ENCODE data around the gene MACO1.
"Not testable (repeated sequence)": the region's sequence is repeated elsewhere in the genome, so short reads cannot be mapped to it uniquely, and the experiment has no call there.

Gene MACO1, protein sequence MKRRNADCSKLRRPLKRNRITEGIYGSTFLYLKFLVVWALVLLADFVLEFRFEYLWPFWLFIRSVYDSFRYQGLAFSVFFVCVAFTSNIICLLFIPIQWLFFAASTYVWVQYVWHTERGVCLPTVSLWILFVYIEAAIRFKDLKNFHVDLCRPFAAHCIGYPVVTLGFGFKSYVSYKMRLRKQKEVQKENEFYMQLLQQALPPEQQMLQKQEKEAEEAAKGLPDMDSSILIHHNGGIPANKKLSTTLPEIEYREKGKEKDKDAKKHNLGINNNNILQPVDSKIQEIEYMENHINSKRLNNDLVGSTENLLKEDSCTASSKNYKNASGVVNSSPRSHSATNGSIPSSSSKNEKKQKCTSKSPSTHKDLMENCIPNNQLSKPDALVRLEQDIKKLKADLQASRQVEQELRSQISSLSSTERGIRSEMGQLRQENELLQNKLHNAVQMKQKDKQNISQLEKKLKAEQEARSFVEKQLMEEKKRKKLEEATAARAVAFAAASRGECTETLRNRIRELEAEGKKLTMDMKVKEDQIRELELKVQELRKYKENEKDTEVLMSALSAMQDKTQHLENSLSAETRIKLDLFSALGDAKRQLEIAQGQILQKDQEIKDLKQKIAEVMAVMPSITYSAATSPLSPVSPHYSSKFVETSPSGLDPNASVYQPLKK

DNA sequence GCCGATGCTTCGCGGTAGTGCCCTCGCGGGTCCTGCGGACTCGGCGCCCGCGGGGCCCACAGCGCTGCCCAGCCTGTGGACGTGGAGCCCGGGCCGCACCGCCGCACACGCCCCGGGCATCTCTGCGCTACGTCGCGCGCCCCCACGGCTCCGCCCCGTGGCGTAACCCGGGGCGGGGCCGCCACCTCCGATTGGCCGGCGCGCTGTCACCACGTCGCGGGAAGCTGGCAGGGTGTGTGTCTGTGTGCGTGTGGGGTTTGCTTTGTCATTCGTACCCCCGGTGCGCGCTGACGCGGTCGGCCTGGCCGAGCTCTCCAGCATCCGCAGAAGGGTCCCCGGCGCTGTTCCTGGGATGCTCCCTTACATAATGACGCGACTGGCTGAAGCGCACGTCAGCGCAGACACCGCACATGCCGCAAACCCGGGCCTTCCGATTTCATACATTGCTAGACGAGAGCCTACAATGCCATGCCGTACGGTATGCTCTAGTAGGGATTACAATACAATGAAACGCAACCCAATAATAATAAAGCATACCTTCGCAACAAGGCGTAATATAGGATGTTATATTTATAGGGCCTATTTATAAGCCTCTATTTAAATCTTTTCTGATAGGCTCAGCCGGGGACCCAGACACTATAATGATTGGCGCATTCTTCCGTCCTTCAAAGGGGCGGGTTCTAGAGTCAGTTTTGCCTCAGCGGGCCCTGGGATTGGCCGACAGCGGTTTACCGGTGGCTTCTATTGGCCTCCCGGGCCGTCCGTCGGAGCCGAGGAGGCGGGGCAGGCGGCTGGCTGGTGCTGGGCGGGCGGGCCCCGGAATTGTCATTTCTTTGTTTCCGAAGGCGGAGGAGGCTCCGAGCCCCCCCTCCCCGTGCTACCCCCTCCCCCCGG is at the start of gene MACO1:
Gene MACO1, plus strand, starts transcription at position 825 of the 894 bp plus-strand sequence. CDS start 202 bp downstream, outside the sequence.
- peak; percentile 67 for DNase-seq (ENCODE audit: low read depth)

DNA sequence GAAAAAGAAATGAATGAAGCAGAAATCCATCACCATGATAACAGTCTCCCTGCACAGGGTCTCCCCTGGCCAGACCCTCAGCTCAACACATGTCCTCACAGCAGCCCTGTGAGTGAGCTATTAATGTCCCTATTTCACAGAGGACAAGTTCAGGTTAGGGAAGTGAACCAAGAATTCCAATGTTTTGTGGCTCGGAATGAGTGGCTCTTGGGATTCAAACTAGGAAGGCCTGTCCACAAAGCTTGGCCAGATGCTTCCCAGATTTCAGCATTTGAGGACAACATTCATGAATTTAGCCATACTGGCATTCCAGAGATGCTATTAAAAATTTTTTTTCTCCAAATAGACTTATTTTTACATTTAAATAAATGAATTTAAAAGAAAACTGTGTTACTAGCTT is 48.2 kb upstream of the MACO1 start:
- not testable (repeated sequence) for DNase-seq (ENCODE audit: low read depth)

DNA sequence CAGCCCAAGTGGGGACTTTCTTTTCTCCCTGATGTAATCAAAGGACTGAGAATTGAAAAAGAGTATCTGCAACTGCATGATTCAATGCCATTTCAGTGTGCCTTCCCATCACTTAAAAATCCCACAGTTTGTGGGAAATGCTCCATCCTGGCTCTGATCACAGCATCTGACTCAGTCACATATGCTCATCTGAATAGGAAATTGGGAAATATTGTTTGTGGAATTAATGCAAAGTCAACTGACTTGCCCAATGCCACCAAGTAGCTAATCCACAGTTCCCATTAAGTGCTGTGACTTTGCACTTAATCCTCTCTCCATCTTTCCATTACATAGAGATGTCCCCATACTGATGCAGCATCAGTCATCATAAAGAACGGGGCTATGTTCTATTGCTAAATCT is 47.6 kb upstream of the MACO1 start:
- DNase-seq (ENCODE audit: low read depth) = not testable (repeated sequence)

DNA sequence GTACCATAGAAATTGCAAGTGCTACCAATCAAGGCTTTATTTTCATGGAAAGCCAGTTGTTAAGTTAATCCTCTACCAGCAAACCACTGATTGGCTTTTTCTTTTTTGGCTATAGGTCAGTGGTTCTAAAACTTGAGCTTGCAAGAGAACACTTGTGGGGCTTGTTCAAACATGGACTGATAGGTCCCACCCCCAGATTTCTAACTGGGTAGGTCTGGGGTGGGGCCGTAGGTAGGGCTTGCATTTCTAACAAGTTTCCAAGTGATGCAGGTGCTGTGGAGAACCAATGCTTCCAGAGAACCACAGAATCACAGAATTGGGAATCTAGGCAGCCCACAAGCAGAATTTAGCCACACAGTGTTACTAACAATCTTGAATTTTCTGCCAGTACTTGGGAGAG is 46.8 kb upstream of the MACO1 start:
- DNase-seq (ENCODE audit: low read depth) = not testable (repeated sequence)

DNA sequence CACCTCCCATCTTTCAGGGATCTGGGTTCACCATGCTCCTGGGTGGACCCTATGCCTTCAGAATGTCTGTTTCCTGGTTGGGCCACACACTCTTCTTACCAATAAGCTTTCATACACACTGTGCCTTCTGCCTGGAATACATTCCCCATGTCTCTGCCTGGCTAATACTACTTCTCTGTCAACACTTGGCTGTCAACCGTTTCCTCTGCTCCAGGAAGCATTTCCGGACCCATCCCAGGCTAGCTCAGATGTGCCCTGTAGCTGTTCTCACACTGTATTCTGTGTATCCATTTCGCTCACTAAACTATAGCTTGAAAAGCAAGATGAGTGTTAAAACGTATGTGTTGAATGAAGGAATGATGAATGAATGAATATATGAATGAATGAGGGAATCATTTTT is 43.6 kb upstream of the MACO1 start:
- not testable (repeated sequence) for DNase-seq (ENCODE audit: low read depth)

DNA sequence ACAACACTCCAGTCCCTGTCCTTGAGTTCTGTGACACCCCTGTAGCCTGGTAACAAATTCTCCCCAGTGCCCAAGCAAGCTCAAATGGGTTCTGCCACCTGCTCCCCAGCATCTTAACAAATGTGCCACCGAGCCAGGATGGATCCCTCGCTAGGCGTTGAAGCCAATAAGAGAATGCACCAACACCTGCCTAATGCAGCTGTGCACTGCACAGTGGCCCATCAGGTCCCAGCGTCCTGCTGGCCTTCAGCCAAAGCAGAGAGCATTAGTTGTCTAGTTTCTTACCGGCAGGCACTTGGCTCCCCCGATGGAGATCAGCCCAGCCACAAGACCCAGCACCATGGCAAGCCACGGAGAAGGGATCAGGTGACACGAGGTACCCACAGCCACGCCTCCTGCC is 42.0 kb upstream of the MACO1 start:
- not testable (repeated sequence) for DNase-seq (ENCODE audit: low read depth)

DNA sequence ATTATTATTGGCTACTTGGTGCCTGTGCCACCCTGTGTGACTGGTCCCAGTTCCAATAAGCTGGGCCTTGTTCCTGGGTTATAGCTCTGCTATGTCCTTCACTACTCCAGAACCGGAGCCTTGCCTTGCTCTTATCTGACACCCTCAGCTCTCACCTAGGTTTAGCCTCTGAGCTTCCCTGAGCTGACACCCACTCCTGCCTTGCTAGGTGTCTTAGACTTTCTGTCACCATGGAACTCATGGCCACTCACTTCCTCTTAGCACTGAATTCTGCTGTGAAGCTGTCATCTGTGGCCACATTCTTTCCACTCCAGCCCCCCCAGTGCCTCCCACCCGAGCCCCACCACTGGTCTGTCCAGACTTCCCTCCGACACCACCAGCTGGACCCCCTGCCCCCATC is 41.0 kb upstream of the MACO1 start:
- DNase-seq (ENCODE audit: low read depth) = not testable (repeated sequence)

DNA sequence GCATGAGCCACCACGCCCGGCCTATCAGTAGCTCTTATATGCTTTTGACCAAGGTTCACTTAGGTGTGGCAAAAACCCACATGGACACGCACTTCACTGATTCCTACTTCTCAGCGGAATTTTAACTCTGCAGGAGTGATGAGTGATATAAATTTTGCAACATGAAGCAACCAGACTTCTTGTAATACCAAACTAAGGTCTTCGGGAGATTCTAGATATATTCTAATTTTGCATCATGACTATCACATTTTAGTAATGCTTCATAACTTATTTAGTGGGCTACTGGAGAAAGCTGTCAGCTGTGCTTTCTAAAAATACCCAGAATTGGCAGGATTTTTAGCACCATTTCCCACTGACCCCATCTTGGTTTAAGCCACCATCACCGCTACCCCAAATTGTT is 37.9 kb upstream of the MACO1 start:
- no peak for DNase-seq (ENCODE audit: low read depth)

DNA sequence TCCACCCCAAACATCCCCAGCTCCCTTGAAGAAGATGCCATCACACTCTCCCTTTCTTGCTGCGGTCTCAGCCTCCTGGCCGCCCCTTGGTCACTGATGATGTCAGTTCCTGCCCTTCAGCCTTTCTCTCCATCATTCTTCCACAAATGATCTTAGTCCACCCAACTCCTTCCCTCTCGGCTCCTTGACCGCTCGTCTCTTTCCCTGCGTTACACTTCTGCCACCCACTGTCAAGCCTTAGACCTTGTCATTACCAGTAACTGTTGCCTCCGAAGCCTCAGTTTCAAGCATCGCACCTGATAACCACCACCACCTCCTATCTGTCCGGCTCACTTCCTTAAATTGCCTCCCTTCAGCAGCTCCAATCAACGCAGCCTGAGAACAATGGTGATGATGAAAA is 33.1 kb upstream of the MACO1 start:
- not testable (repeated sequence) for DNase-seq (ENCODE audit: low read depth)

DNA sequence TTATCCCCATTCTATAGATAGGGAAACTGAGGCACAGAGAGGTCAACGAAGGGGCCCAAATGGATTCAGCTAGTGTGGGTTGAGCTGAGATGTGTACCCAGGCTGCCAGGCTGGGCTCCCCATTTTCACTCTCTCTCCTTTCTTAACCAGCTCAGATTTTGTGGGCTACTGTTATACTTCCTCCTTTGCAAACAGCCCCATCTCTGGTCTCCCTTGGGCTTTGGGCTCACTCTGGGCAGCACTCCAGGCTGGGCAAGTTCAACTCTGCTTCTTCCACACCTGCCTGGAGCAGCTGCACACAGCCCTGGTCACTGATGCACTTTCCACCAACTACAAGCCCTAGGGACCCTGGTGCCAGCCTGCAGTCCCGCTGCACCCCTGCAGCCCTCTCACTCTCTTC is 32.6 kb upstream of the MACO1 start:
- not testable (repeated sequence) for DNase-seq (ENCODE audit: low read depth)

DNA sequence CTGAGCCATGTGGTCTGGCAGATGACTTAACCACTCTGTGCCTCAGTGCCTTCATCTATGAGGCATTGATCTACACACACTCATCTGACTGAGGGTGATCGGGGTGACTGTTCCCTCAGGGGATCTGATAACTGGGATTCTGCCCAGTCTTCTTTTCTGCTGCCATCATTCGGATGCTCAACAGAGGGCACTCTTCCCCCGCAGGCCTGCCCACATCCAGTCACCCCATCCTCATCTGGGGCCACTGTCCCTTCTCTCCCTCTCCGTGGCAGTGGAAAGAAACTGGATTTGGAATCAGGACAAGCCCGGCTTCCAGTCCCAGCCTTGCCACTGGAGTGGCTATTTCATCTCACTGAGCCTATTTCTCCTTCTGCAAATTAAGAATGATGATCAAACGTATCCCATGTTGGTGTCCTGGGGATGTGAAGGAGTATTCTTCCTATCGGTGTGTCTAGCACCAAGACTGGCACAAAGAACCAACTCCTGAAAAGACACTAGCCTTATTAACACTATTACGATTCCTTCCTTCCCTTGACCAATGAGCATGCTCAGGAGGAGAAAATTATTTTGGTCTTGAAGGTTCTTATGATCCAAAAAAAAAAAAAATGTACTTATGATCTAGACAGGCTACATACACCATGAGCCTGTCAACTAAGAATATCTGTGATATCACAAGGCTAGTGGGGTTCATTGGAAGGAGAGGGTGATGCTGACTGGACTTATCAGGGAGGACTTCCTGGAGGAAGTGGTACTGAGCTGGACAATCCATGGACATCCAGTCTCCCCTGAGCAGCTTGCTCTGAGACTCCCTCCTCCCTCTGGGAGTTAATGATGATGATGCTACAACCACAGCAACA is 27.5 kb upstream of the MACO1 start:
- not testable (repeated sequence) for DNase-seq (ENCODE audit: low read depth)

DNA sequence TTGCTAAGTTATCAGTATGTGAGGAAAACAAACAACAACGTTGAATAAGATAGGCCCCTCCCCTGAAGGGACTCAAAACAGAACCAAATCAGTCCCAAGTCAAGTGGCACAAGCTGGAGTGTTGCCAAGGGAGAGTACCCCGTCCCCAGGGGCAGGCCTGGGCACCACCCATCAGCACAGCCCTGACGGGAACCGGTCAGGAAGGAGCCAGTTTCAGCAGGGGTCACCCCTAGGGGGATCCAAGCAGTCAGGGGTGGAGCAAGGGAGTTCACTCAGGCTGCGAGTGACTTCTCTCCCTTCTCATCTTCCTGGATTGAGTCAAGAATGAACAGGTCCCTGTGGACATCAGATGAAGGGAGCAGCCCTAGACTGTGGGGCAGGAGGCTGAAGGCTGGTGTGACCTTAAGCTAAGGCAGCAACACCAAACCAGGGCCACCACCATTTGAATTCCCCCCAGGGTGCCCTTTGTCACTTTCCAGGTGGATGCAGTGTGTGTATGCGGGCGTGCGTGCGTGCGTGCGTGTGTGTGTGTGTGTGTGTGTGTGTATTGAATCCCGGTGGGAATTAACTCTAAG is 24.9 kb upstream of the MACO1 start:
- DNase-seq (ENCODE audit: low read depth) = not testable (repeated sequence)

DNA sequence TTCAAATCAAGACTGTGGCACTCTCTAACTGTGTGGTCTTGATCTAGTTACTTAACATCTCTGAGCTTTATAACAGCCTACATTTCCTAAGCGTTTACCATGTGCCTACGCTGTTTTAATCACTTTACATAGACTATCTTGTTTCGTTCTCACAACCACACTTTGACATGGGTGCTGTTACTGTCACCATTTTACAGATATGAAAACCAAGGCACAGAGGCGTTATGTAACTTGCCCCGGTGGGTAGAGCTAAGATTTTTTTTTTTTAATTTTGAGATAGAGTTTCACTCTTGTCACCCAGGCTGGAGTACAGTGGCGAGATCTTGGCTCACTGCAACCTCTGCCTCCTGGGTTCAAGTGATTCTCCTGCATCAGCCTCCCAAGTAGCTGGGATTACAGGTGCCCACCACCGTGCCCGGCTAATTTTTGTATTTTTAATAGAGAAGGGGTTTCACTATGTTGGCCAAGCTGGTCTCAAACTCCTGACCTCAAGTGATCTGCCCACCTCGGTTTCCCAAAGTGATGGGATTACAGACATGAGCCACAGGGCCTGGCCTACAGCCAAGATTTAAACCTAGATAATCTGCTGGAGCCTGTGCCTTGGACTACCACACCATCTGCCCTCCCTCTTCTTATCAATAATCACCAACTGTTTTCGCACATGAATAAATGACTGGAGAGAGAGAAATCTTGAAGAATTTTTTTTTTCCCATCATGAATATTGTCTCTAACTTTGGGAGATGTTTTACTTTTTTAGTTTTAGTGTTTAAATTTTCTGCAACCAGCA is 20.9 kb upstream of the MACO1 start:
- not testable (repeated sequence) for DNase-seq (ENCODE audit: low read depth)

DNA sequence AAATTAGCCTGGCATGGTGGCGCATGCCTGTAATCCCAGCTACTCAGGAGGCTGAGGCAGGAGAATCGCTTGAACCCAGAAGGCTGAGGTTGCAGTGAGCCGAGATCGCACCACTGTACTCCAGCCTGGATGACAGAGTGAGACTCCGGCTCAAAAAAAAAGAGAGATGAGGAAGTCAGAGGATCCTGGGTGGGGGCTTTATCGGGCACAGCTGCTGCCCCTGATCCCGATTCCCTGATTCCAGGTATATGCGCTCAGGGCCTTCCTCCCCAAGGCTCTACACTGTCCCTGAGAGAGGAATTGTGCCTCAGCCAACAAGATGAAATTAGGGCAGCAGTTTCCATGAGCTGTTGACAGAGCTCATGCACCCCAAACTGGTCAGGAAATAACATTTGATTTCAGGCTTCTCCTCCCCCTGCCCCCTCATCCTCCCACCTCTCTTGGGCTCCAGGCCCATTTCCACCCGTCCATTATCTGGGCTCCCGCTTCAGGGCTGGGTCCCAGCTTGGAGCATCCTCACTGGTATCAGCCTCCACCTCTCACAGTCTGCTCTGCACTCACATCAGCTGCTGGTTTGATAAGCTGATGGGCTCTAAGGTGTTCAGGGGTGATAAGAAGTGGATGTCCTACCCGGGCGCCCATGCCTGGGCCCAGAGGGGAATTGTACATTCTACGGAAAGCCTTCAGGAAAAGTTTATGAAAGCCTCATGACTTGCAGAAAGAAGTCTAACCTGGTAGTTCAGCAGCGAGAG is 17.6 kb upstream of the MACO1 start:
- DNase-seq (ENCODE audit: low read depth) = not testable (repeated sequence)

DNA sequence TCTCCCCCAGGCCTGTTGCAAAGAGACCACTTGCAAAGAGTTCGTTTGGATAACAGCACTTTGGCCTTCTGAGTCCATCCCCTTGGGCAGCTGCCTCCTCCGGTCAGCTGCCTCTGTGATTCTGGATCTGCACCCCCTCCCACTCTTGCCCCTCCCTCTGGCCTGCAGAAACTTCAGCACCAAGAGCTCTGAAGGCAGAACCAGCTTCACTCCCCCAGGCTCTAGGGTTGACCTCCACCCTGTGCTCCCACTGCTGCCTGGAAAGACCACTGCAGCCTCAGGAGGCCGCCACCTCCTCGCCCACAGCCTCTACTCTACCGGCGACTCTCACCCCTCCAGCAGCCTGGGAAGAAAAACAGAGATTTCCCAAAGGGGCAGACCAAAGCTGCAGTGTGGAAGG is 16.5 kb upstream of the MACO1 start:
- DNase-seq (ENCODE audit: low read depth) = not testable (repeated sequence)

DNA sequence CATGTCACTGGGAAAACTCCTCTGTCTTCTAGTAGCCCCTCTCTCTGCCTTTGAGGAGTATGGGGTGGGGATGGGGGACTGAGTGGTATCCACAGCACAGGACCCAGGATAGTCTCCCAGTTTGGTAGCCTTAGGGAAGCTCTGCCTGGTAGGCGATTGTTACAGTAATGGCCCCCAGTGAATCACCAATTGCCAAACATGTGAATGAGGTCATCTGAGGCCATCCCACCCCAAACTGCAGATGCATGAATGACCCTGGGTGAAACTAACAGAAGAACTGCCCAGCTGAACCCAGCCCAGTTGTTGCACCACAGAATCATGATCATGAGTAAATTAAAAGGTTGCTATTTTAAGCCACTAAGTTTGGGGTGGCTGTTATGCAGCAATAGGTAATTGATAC is 16.1 kb upstream of the MACO1 start:
- not testable (repeated sequence) for DNase-seq (ENCODE audit: low read depth)

DNA sequence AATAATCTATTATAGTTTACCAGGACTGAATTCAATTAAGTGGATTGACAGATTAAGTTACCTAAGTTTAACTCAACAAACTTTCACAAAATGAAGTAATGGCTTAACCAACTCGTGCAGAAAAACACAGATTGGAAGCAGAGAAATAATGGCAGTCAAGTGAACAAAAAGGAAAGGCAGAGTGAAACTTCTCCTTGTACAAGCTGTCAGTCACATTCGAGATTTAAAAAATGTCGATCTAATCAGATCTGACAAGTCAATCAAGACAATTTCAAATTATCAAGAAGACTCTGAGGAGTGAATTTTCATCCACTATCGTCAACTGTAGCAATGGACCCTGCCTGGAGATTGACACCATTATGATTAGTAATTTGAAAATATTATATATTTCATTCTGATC is 13.4 kb upstream of the MACO1 start:
- not testable (repeated sequence) for DNase-seq (ENCODE audit: low read depth)

DNA sequence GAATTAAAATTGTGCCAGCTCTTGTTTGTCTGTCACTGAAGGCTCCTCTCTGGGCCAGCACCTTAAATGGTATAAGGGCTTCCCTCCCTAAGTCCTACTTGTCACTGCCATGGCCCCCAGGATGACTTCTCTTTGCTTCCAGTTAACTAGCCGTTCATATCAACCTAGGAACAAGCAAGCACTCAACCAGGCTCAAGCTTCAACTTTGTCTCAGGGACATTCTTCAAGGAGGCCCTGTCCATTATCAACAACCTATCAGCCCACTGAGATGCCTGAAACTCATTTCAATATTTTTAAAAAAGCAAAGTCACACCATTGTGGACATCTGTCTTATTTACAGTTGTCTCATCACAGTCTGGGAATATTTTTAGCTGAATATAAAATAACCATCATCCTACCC is 11.4 kb upstream of the MACO1 start:
- not testable (repeated sequence) for DNase-seq (ENCODE audit: low read depth)

DNA sequence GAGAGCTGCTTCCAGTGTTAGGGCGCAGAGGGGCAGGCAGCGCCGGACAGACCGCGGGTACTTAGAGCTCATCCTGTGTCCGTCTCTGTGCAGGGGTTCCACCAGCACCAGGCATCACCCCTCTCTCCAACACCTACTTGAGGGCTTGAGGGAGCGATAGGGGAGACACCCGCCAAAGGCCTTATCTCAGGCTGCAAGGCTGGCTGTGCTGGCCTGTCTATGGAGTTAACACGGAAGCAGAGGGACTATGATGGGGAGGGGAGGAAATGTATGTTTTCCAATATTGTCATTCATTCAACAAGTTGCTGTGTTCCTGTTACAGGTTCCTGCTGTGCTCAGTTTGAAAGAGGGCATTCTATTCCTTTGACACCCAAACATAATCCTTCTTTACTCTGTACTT is 10.0 kb upstream of the MACO1 start, which contains the start of gene RHCE:
Gene RHCE, minus strand, starts transcription at position 111 of the 400 bp plus-strand sequence. Its CDS starts 39 bp downstream, at position 72.
- not testable (repeated sequence) for DNase-seq (ENCODE audit: low read depth)

All from non-pigmented ciliary epithelial cell (primary cell).